GM06990 (cell line): Measurements from ENCODE around the gene ANKRD44.

Source experiments
- DNase-seq: peaks from one replicate; pipeline ENCODE4 v3.0.0-alpha.2; 2011; ENCODE audit not compliant: insufficient read length; ENCODE audit errors: extremely low read depth
- H3K27me3 ChIP-seq: replicated peaks from 2 replicates; pipeline ENCODE4 v1.6.0; 2011; ENCODE audit warnings: low read length; ENCODE audit not compliant: control insufficient read depth, insufficient read depth
- H3K36me3 ChIP-seq: 2 replicates; pipeline ENCODE4 v1.5.1; 2011; ENCODE audit warnings: low read length; ENCODE audit not compliant: control insufficient read depth, insufficient read depth
- H3K4me3 ChIP-seq: replicated peaks from 2 replicates; pipeline ENCODE4 v1.5.1; 2011; ENCODE audit warnings: low read depth, mild to moderate bottlenecking, control low read depth, low read length
- TF ChIP-seq, protein P1 (sequence below): IDR thresholded peaks from 2 replicates; pipeline ENCODE4 v1.5.1; 2011; ENCODE audit warnings: low read length, control low read depth, mild to moderate bottlenecking, inconsistent platforms; ENCODE audit not compliant: insufficient read depth, poor library complexity, severe bottlenecking

The ANKRD44 gene

DNA sequence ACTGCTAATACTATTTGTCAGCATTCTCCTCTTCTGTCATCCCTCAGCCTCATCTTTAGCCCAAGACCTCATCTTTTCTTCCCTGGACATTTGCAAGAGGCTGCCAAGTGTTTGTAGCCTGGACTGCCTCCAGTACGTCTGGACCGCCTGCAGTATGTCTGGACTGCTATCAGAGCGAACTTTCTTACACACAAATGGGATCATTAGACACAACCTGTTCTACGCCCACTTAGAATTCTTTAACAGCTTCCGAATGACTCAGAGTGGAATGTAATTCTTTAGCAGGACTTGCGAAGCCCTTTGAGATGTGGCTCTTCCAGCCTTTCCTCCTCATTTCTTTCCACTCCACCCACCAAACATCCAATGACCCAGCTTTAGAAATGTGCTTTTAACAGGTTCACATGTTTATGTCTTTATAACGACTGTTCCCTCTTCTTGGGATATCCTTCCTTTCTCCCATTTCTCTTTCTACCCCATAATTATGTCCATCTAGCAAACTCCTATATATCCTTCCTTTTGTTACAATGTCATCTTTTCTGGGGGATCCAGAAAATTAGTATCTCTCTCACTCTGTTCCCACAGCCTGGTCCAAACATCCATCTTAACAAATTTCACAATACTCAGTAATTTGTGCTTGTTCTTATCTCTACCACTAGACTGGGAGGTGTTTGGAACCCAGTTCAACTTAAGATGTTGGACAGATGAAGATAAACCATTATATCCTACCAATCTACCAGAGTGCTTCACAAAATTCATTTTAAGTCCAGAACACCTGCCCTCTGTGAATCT lies 212.8 kb downstream of the ANKRD44 start:
- no peaks in the 10 kb centered on the region for H3K27me3 ChIP-seq
- H3K36me3 ChIP-seq: peaks cover 8% of the 10 kb centered on the region
- TF ChIP-seq, protein P1, sequence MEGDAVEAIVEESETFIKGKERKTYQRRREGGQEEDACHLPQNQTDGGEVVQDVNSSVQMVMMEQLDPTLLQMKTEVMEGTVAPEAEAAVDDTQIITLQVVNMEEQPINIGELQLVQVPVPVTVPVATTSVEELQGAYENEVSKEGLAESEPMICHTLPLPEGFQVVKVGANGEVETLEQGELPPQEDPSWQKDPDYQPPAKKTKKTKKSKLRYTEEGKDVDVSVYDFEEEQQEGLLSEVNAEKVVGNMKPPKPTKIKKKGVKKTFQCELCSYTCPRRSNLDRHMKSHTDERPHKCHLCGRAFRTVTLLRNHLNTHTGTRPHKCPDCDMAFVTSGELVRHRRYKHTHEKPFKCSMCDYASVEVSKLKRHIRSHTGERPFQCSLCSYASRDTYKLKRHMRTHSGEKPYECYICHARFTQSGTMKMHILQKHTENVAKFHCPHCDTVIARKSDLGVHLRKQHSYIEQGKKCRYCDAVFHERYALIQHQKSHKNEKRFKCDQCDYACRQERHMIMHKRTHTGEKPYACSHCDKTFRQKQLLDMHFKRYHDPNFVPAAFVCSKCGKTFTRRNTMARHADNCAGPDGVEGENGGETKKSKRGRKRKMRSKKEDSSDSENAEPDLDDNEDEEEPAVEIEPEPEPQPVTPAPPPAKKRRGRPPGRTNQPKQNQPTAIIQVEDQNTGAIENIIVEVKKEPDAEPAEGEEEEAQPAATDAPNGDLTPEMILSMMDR: no peak
- no peak for DNase-seq
- H3K4me3 ChIP-seq: no peak overlapping the region

DNA sequence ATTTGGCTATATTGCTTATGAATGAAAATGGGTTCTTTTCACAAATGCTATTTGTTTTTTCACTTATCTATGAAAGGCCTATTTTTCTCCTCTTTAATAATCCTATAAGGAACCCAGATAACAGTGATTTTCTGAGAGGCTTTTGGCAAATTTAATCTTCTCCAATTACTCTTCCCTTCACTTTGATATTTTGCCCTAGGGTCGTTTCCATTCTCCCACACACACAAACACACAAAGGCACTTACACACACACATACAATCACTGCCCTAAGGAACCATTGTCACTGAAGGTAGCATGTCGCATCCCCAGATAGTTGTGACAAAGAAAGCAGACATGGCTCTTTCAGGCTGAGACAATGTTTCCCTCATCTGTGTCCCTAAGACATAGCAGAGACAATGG lies 213.9 kb downstream of the ANKRD44 start:
- no peak overlapping the region for H3K4me3 ChIP-seq
- TF ChIP-seq, protein P1: no peak
- H3K36me3 ChIP-seq: peaks cover 8% of the 10 kb centered on the region
- H3K27me3 ChIP-seq: no peaks in the 10 kb centered on the region
- DNase-seq: no peak

DNA sequence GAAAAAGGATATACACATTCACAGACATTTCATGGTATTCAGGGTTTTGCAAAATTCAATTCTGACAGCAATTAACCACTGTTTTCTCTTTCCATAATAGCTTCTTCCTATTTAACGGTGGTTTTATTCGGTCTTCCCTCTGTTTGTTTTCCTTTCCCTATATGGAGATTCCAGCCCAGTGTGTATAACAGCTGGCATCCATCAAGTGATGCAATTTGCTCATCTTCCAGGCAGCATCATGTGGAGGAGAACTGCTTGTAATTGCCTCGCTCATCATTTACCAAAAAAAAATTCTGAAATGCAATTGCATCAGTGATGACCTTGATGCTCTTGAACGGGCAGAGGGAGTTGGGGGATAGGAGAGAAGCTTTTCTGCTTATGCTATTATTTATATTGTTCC lies 218.1 kb downstream of the ANKRD44 start:
- Histone ChIP-seq H3K27me3 (no peaks in the 10 kb centered on the region), H3K4me3 (no peak overlapping the region), H3K36me3 (peaks cover 9% of the 10 kb centered on the region)
- DNase-seq: no peak
- TF ChIP-seq, protein P1: no peak

DNA sequence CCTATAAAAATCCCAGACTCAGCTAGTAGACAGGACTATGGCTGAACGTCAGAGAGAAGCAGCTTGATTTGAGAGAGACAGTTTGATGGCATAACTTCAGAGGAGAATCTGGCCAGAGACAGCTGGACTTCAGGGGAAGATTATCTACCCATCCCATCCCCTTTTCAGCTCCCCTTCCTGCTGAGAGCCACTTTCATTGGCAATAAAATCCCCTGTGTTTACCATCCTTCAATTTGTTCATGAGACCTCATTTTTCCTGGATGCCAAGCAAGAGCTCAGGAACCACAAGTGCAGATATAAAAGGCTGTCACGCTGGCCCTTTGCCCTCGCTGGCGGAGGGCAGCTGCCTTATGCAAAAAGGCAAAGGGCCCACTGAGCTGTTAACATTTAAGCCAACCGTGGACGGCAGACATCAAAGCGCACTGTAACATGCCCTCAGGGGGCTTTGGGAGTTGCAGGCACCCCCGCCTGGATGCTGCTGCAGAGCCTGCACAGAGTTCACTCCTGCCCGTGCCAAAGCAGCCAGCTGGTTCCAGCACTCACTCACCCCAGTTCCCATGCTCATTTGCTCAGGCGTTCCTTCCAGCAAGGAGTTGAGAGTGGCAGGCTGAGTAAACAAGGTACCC lies 219.7 kb downstream of the ANKRD44 start:
- Histone ChIP-seq H3K27me3 (no peaks in the 10 kb centered on the region), H3K36me3 (peaks cover 9% of the 10 kb centered on the region), H3K4me3 (no peak overlapping the region)
- TF ChIP-seq, protein P1: no peak
- DNase-seq: no peak

DNA sequence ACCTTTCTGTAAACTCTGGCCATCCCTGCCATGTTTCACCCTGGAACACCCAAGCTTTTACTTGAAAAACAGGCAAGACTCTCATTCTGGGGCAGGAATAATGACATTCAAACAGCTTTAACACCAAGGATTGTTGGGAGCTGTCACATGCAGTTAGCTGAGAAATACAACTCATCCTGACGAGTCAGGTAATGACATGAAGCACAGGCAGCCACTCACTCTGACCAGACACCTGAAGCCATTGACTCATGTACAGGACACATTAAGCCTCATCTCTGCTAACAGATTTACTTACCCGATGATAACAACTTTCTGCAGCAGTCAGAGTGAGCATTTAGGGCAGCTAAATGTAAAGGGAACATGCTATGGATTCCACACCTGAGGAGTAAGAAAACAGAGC lies 220.9 kb downstream of the ANKRD44 start:
- TF ChIP-seq, protein P1: no peak
- Histone ChIP-seq H3K36me3 (peaks cover 4% of the 10 kb centered on the region), H3K27me3 (no peaks in the 10 kb centered on the region), H3K4me3 (no peak overlapping the region)
- no peak for DNase-seq
